Peyer's patch (tissue), 4 donors: ENCODE measurements around the gene CERS3. TPM values are rescaled to one million over a fixed set of nuclear protein-coding genes. Genes with fewer than 3 reads are reported as not detected.
"Not testable (repeated sequence)": the region's sequence is repeated elsewhere in the genome, so short reads cannot be mapped to it uniquely, and the experiment has no call there.

Experiments used
- DNase-seq, 3 donors: peaks; one replicate each; pipeline ENCODE4 v3.0.0-alpha.2; 2017 to 2019
- H3K27ac ChIP-seq, 4 donors: fragments of 200-600 bp; sonication (generic); one replicate each; pipeline ENCODE4 v1.5.1; 2016 to 2019
- H3K27me3 ChIP-seq, 2 donors: fragments of 200-600 bp; sonication (generic); one replicate each; pipeline ENCODE4 v1.5.1; 2019
- H3K36me3 ChIP-seq, 3 donors: fragments of 200-600 bp; sonication (generic); one replicate each; pipeline ENCODE4 v1.5.1; 2016 to 2019
- H3K4me1 ChIP-seq, 4 donors: fragments of 200-600 bp; sonication (generic); one replicate each; pipeline ENCODE4 v1.5.1; 2016 to 2019
- H3K4me3 ChIP-seq, 4 donors: fragments of 200-600 bp; sonication (generic); 1 replicate in 3 of 4; 2 replicates in 1 of 4; pipeline ENCODE4 v1.5.1; 2016 to 2019; ENCODE audit warnings: mild to moderate bottlenecking in 1 of 4
- H3K9me3 ChIP-seq, 4 donors: fragments of 200-600 bp; sonication (generic); one replicate each; pipeline ENCODE4 v1.5.1; 2016 to 2019; ENCODE audit warnings: mild to moderate bottlenecking in 1 of 4
- CTCF ChIP-seq, 6 experiments: fragments of 450-650 bp in 4 of 6; fragments of 200-600 bp in 2 of 6; sonication (generic) in 1 of 6; IDR thresholded peaks; one replicate each; pipeline ENCODE4 v1.5.1; 2017 to 2019; ENCODE audit warnings: antibody characterized with exemption in 6 of 6, mild to moderate bottlenecking in 3 of 6, moderate library complexity in 1 of 6
- POLR2A ChIP-seq, 2 donors: fragments of 450-650 bp; IDR thresholded peaks; one replicate each; pipeline ENCODE4 v1.5.1; 2017; ENCODE audit warnings: antibody characterized with exemption in 2 of 2, mild to moderate bottlenecking in 2 of 2, moderate library complexity in 2 of 2
- total RNA-seq, 4 donors: library from RNA; depleted of rRNA; stranded (reverse); fragments of >200 nt; gene quantifications; one replicate each; pipeline ENCODE4 v1.1.0, GENCODE V29; 2016

CERS3 gene
- total RNA-seq, 4 donors from 2014 or later: not detected

DNA sequence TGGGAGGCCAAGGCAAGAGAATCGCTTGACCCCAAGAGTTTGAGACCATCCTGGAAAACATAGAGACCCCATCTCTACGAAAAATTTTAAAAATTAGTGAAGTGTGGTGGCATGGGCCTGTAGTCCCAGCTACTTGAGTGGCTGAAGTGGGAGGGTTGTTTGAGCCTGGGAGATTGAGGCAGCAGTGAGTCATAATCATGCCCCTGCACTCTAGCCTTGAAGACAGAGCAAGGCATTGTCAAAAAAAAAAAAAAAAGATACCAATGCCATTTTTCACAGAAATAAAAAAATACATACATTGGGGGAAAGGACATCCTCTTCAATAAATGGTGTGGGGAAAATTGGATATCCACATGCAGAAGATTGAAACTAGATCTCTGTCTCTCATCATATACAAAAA is 74.6 kb downstream of the CERS3 start:
- no peak overlapping the region for H3K27ac ChIP-seq
- H3K9me3 ChIP-seq: no peaks in the 10 kb centered on the region
- no peaks in the 10 kb centered on the region for H3K4me1 ChIP-seq
- no peaks in the 10 kb centered on the region for H3K27me3 ChIP-seq
- no peak for DNase-seq
- TF ChIP-seq POLR2A (IDR thresholded peaks at IDR 0.05) (no peak), CTCF (IDR thresholded peaks at IDR 0.05) (no peak)
- H3K4me3 ChIP-seq: no peak overlapping the region
- no peaks in the 10 kb centered on the region for H3K36me3 ChIP-seq

DNA sequence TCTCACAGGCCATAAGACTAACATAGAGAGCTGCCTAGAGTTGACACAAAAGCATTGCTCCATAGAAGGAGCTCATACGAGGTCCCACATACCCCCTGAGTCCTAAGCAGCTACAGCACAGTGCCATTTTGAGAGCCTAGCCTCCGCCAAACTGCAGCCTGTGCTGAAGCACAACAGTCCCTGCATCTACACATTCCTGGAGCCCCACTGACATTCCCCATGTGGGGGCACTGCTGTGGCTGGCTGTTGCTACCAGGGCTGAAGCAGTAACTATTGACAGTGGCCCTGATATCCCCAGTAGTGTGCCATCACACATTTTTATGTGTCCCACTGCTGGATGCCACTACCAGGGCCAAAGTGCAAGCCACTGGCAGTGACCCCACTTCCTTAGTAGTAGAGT is 80.3 kb downstream of the CERS3 start:
- Histone ChIP-seq H3K27ac (no peak overlapping the region), H3K36me3 (no peaks in the 10 kb centered on the region), H3K27me3 (no peaks in the 10 kb centered on the region), H3K9me3 (no peaks in the 10 kb centered on the region), H3K4me3 (no peak overlapping the region), H3K4me1 (no peaks in the 10 kb centered on the region)
- no peak for DNase-seq
- TF ChIP-seq CTCF (IDR thresholded peaks at IDR 0.05): no peak
- TF ChIP-seq POLR2A (IDR thresholded peaks at IDR 0.05): no peak

GRCh38 chr15:100441063-100441462 is 87.7 kb downstream of the CERS3 start:
- not testable (repeated sequence) for H3K4me3 ChIP-seq, H3K27me3 ChIP-seq, H3K9me3 ChIP-seq, DNase-seq, H3K4me1 ChIP-seq, H3K27ac ChIP-seq, H3K36me3 ChIP-seq

DNA sequence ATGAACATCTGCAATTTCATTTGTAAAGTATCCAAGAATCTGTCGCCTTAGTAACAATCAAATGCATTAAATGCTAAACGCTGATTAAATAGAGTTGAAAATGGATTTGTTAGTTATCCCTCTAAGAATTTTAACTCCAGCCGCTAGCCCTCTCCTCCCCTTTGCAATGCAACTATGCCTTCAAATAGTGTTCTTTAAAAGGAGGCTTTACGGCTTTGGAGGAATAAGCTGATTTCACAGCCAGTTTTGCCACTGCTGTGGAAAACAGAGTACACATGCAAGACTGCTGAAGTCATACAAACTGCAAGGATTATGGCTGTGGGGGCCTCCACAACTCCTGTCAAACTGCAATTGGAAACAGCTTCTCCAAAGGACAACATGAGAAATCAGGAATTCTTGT is 89.2 kb downstream of the CERS3 start:
- H3K9me3 ChIP-seq: no peaks in the 10 kb centered on the region
- H3K27ac ChIP-seq: no peak overlapping the region
- TF ChIP-seq CTCF (IDR thresholded peaks at IDR 0.05) (no peak), POLR2A (IDR thresholded peaks at IDR 0.05) (no peak)
- no peaks in the 10 kb centered on the region for H3K36me3 ChIP-seq
- H3K4me1 ChIP-seq: no peaks in the 10 kb centered on the region
- no peak for DNase-seq
- no peaks in the 10 kb centered on the region for H3K27me3 ChIP-seq
- H3K4me3 ChIP-seq: no peak overlapping the region

DNA sequence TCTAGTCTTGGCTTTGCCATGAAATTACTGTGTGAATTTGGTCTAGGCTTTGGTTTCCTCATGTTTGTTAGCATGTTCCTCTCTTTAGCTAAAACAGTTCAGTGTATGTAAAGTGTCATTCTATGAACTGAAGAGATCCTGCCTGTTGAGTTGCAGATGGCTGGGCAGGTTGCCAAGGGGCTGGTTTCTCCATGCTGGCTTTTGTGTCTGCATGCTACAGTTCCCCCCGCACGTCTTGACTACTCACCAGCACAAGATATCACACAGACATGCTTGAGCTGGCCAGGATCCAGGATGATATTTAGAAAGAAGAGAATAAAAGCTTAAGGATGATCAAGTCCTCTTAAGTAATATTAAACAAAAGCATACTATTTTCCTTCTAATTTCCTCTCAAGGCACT is 90.2 kb downstream of the CERS3 start:
- no peaks in the 10 kb centered on the region for H3K27me3 ChIP-seq
- no peak for TF ChIP-seq CTCF (IDR thresholded peaks at IDR 0.05)
- TF ChIP-seq POLR2A (IDR thresholded peaks at IDR 0.05): no peak
- no peak overlapping the region for H3K27ac ChIP-seq
- H3K36me3 ChIP-seq: no peaks in the 10 kb centered on the region
- H3K4me3 ChIP-seq: no peak overlapping the region
- DNase-seq: peak in 2 of 3 donors; percentile 33 to 71
- H3K4me1 ChIP-seq: no peaks in the 10 kb centered on the region
- no peaks in the 10 kb centered on the region for H3K9me3 ChIP-seq

GRCh38 chr15:100437261-100437660 is 91.5 kb downstream of the CERS3 start:
- no peaks in the 10 kb centered on the region for H3K36me3 ChIP-seq
- TF ChIP-seq CTCF (IDR thresholded peaks at IDR 0.05) (no peak), POLR2A (IDR thresholded peaks at IDR 0.05) (no peak)
- no peak overlapping the region for H3K4me3 ChIP-seq
- DNase-seq: no peak
- no peak overlapping the region for H3K27ac ChIP-seq
- H3K27me3 ChIP-seq: no peaks in the 10 kb centered on the region
- H3K9me3 ChIP-seq: no peaks in the 10 kb centered on the region
- H3K4me1 ChIP-seq: no peaks in the 10 kb centered on the region
